Measurements from ENCODE around the gene OTX1. TPM values are rescaled to one million over a fixed set of nuclear protein-coding genes. Genes with fewer than 3 reads are reported as not detected.
A peak's percentile ranks its signal among the peaks of the same experiment; 100 is the strongest.

Gene OTX1
- total and polyA plus RNA-seq, 2 of the 8 experiments (the other 6 are each of a cell fraction or from before 2014, with no cell fraction given), result 0.24 to 3.3 TPM

DNA sequence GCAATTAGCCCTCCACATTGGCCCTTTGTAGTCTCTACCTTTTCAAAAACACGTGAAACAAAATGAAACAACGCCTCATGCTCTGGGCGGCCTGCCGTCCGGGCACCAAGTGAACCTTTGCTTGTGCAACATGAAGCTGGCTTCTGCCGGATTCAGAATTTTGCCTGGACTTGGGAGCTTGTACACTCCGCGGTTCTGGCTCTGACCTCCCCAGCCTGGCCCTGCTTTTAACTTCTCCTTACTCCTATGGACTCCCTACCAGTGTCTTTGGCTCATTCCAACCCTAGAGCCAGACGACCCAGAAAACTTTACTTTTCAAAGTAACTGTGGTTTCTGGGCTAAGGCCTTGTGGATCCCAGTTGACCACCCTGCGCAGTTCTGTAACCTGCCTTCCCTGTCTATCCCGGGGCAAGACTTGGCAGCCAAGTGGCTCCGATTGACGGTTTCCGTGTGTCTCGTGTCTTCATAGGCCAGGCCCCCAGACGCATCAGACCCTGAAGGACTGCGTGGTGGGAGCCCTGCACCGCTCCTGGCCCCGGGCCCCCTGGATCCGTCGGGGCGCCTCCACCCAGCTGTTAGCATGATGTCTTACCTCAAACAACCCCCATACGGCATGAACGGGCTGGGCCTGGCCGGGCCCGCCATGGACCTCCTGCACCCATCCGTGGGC is 1.9 kb downstream of the OTX1 start:
- H3K4me1 ChIP-seq (replicated peaks in 1 of 4; ENCODE audit: control insufficient read depth in 3 of 4, insufficient read depth in 4 of 4, low read length in 3 of 4), result peaks cover 6 to 51% (median 41%) of the 10 kb centered on the region in 4 experiments
- WGBS, 2 experiments (ENCODE audit: extremely low coverage in 1 of 2, insufficient coverage in 1 of 2, insufficient read length in 1 of 2, insufficient replicate concordance in 2 of 2, low coverage in 1 of 2, low lambda C conversion rate in 2 of 2, missing lambda C conversion rate in 1 of 2), result 14% methylated on average over 20 of the region's 27 CpGs; no CpG with 5 or more reads in 1 of the 2 experiments

More for the DNA sequence above, 1.9 kb downstream of the OTX1 start:
- TF ChIP-seq SUZ12 (IDR thresholded peaks at IDR 0.05; ENCODE audit: low read length) (peak; percentile 58; the same call in 1 of the 2 replicates), CHD1 (IDR thresholded peaks at IDR 0.05; ENCODE audit: low read depth, low read length) (no peak), HDAC6 (IDR thresholded peaks at IDR 0.05; ENCODE audit: low read depth, low read length) (no peak), EZH2 (IDR thresholded peaks at IDR 0.05; ENCODE audit: low read depth, low read length, severe bottlenecking) (peak; percentile 18), CBX8 (IDR thresholded peaks at IDR 0.05; ENCODE audit: borderline replicate concordance, low read depth, low read length) (no peak)
- TF ChIP-seq, protein P1, sequence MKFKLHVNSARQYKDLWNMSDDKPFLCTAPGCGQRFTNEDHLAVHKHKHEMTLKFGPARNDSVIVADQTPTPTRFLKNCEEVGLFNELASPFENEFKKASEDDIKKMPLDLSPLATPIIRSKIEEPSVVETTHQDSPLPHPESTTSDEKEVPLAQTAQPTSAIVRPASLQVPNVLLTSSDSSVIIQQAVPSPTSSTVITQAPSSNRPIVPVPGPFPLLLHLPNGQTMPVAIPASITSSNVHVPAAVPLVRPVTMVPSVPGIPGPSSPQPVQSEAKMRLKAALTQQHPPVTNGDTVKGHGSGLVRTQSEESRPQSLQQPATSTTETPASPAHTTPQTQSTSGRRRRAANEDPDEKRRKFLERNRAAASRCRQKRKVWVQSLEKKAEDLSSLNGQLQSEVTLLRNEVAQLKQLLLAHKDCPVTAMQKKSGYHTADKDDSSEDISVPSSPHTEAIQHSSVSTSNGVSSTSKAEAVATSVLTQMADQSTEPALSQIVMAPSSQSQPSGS (IDR thresholded peaks at IDR 0.05; ENCODE audit: low read length), result no peak
- Histone ChIP-seq H4K91ac (replicated peaks; ENCODE audit: insufficient read length, low read length) (no peak overlapping the region), H2BK12ac (ENCODE audit: low read depth, low read length) (0 out of 2 replicates have a peak overlapping the region, but pooled peaks have one; percentile 27), H3K9ac (replicated peaks in 1 of 4; ENCODE audit: extremely low read depth in 1 of 4, low read depth in 3 of 4, low read length in 3 of 4) (no peak overlapping the region), H4K8ac (ENCODE audit: extremely low read depth, insufficient read depth, low read length) (no peak overlapping the region), H3K18ac (ENCODE audit: extremely low read depth, low read length) (peak overlapping the region; percentile 32), H3K4ac (replicated peaks; ENCODE audit: insufficient read length, low read depth, low read length) (no peak overlapping the region), H2BK15ac (ENCODE audit: low read length) (0 out of 2 replicates have a peak overlapping the region, but pooled peaks have one; percentile 61), H3K23me2 (ENCODE audit: low read depth, low read length) (peaks cover 44% of the 10 kb centered on the region), H3K4me3 (ENCODE audit: extremely low read depth in 1 of 4, insufficient read depth in 2 of 4, low read depth in 3 of 4, low read length in 4 of 4) (peak overlapping the region in 3 of 4 experiments; percentile 14 to 80 (median 74); a peak in 4 of 8 replicates), H2AFZ (ENCODE audit: low read length) (no peak overlapping the region), H2AK5ac (ENCODE audit: low read depth, low read length) (0 out of 2 replicates have a peak overlapping the region, but pooled peaks have one; percentile 53), H2BK20ac (ENCODE audit: low read length) (no peak overlapping the region), H3K27me3 (replicated peaks in 1 of 4; ENCODE audit: control insufficient read depth in 3 of 4, extremely low read depth in 1 of 4, insufficient read depth in 3 of 4, low read length in 3 of 4) (peaks cover 49 to 96% (median 91%) of the 10 kb centered on the region in 4 experiments), H3K4me2 (ENCODE audit: insufficient read depth in 1 of 2, low read depth in 2 of 2, low read length in 2 of 2) (peak overlapping the region; percentile 86 to 96), H2BK5ac (ENCODE audit: low read depth, low read length) (no peak overlapping the region), H3K56ac (replicated peaks; ENCODE audit: insufficient read length, low read depth, low read length) (no peak overlapping the region), H4K5ac (ENCODE audit: insufficient read length, low read depth, low read length) (no peak overlapping the region), H3K79me1 (ENCODE audit: low read depth, low read length) (no peaks in the 10 kb centered on the region), H3K9me3 (ENCODE audit: insufficient read depth in 2 of 2, low read depth in 1 of 2, low read length in 1 of 2) (no peaks in the 10 kb centered on the region), H3K79me2 (ENCODE audit: control insufficient read depth in 1 of 2, insufficient read depth in 2 of 2, low read length in 2 of 2) (no peaks in the 10 kb centered on the region), H3K14ac (ENCODE audit: insufficient read length) (no peak overlapping the region), H3K36me3 (ENCODE audit: control insufficient read depth in 2 of 4, insufficient read depth in 4 of 4, low read length in 3 of 4) (peaks cover 0 to 16% (median 0%) of the 10 kb centered on the region in 4 experiments; a peak in 2 of 8 replicates), H3K23ac (ENCODE audit: insufficient read length) (no peak overlapping the region), H3K27ac (ENCODE audit: low read depth, low read length) (no peak overlapping the region), H2BK120ac (replicated peaks; ENCODE audit: low read depth, low read length) (no peak overlapping the region), H4K20me1 (replicated peaks in 1 of 2; ENCODE audit: control insufficient read depth in 1 of 2, insufficient read depth in 2 of 2, low read length in 2 of 2) (peaks cover 13 to 19% of the 10 kb centered on the region in 2 experiments)
- ChIA-PET CTCF (ENCODE audit: partially characterized antibody) (interaction anchor here (1.5 to 6.5 kb wide), 3 partner anchors 9 to 595 kb away, joined by 4 to 50 read pairs (median 12); no protein-coding TSS in a partner anchor), POLR2A (ENCODE audit: partially characterized antibody) (interaction anchor here (4.9 kb wide), 1 partner anchor 8 kb away, joined by 31 read pairs; no protein-coding TSS in a partner anchor)
- DNase-seq (ENCODE audit: low read depth in 1 of 2, low spot score in 2 of 2) (peak in 1 of 2 experiments; percentile 55), FAIRE-seq (no peak)

All from H1 (cell line).